Spleen (tissue), 11 donors: Measurements from ENCODE around the gene SLC2A9. TPM values are rescaled to one million over a fixed set of nuclear protein-coding genes. Genes with fewer than 3 reads are reported as not detected.

Experiments used
- DNase-seq: peaks from one replicate; pipeline ENCODE4 v3.0.0-alpha.2; 2020
- H3K27ac ChIP-seq, 8 donors: fragments of 200-600 bp; sonication (generic) in 7 of 8; 1 replicate in 4 of 8; 2 replicates in 4 of 8; pipeline versions ENCODE4 v1.5.0 to v1.8.0; 2016 to 2021; ENCODE audit warnings: inconsistent platforms in 4 of 8, mild to moderate bottlenecking in 4 of 8, moderate library complexity in 1 of 8
- H3K27me3 ChIP-seq, 7 donors: fragments of 200-600 bp; sonication (generic) in 6 of 7; replicated peaks in 1 of 7; 1 replicate in 4 of 7; 2 replicates in 3 of 7; pipeline versions ENCODE4 v1.5.0 to v1.8.0; 2016 to 2021; ENCODE audit warnings: inconsistent platforms in 3 of 7, mild to moderate bottlenecking in 1 of 7
- H3K36me3 ChIP-seq, 6 donors: fragments of 200-600 bp; sonication (generic) in 5 of 6; 1 replicate in 4 of 6; 2 replicates in 2 of 6; pipeline versions ENCODE4 v1.5.0 to v1.8.0; 2016 to 2021; ENCODE audit warnings: inconsistent platforms in 2 of 6
- H3K4me1 ChIP-seq, 6 donors: fragments of 200-600 bp; sonication (generic) in 5 of 6; 1 replicate in 3 of 6; 2 replicates in 3 of 6; pipeline versions ENCODE4 v1.5.0 to v1.8.0; 2016 to 2021; ENCODE audit warnings: inconsistent platforms in 3 of 6
- H3K4me3 ChIP-seq, 8 donors: fragments of 200-600 bp; sonication (generic) in 7 of 8; 1 replicate in 4 of 8; 2 replicates in 4 of 8; pipeline versions ENCODE4 v1.5.0 to v1.8.0; 2016 to 2021; ENCODE audit warnings: inconsistent platforms in 4 of 8, mild to moderate bottlenecking in 4 of 8, moderate library complexity in 2 of 8
- H3K9me3 ChIP-seq, 8 donors: fragments of 200-600 bp; sonication (generic) in 7 of 8; 1 replicate in 4 of 8; 2 replicates in 4 of 8; pipeline versions ENCODE4 v1.5.0 to v1.8.0; 2016 to 2021; ENCODE audit warnings: inconsistent platforms in 4 of 8
- POLR2A ChIP-seq, 3 donors: fragments of 450-650 bp; IDR thresholded peaks; one replicate each; pipeline ENCODE4 v1.5.1; 2017; ENCODE audit warnings: antibody characterized with exemption in 3 of 3, mild to moderate bottlenecking in 1 of 3
- POLR2AphosphoS5 ChIP-seq, 3 donors: sonication (generic); formaldehyde crosslinking; IDR thresholded peaks; one replicate each; pipeline ENCODE4 v1.5.1; 2017; ENCODE audit warnings: antibody characterized with exemption in 3 of 3
- WGBS, 5 donors: extraction: QIAGEN DNeasy Blood & Tissue Kit in 3 of 5; methylation state at CpG; one replicate each; pipeline versions ENCODE4 v1.1.5 to v1.1.7; 2013 to 2018; 5-methylcytosine and 5-hydroxymethylcytosine counted together
- intact Hi-C: fragments of 100-400 bp; cut with DNase I; formaldehyde crosslinking; loops from one replicate; pipeline ENCODE4 v1.15.0; 2023; ENCODE audit warnings: low total_unique reads
- polyA plus RNA-seq, 3 donors: library from polyadenylated mRNA; stranded (reverse); fragments of 200-250 nt; gene quantifications; one replicate each; pipeline ENCODE4 v1.2.1, GENCODE V29; 2013
- total RNA-seq, 7 donors: library from RNA; depleted of rRNA in 3 of 7; stranded (reverse); fragments of >200 nt in 3 of 7; fragmentation: NEBNext Ultra II Directional in 4 of 7; extraction: Animal tissue kit (Norgen Biotek cat#: 25700) in 4 of 7; gene quantifications; one replicate each; pipeline versions ENCODE4 v1.1.0 to v1.2.1, GENCODE V29; 2016 to 2021
- TF ChIP-seq, protein P1 (sequence below), 11 experiments: fragments of 200-600 bp in 7 of 11; fragments of 450-650 bp in 4 of 11; sonication (generic) in 4 of 11; IDR thresholded peaks in 8 of 11; conservative IDR thresholded peaks in 3 of 11; 1 replicate in 7 of 11; 2 replicates in 4 of 11; pipeline versions ENCODE4 v1.4.0 to v1.8.0; 2016 to 2021; ENCODE audit warnings: antibody characterized with exemption in 11 of 11, inconsistent platforms in 4 of 11, mild to moderate bottlenecking in 1 of 11
- donor health status: healthy with polysubstance abuse.
- donor health status: DM: no; HTN: no; CAD: no; lungs with moderate emphysema.
- donor health status: DM: no; HTN: no; CAD: no.
- donor health status: Bipolar disorder and iron deficiency.
- donor health status: healthy.
- donor health status: DM: no; HTN: no; CAD: no.
- donor health status: DM: yes; HTN: yes; CAD: no.

The SLC2A9 gene
- total and polyA plus RNA-seq, 10 donors: 1.2 to 8.8 (median 5.3) TPM

GRCh38 chr4:9923195-9923812 is 98.0 kb downstream of the SLC2A9 start:
- no peak for DNase-seq
- TF ChIP-seq POLR2AphosphoS5 (IDR thresholded peaks at IDR 0.05) (no peak), POLR2A (IDR thresholded peaks at IDR 0.05) (no peak)
- TF ChIP-seq, protein P1, sequence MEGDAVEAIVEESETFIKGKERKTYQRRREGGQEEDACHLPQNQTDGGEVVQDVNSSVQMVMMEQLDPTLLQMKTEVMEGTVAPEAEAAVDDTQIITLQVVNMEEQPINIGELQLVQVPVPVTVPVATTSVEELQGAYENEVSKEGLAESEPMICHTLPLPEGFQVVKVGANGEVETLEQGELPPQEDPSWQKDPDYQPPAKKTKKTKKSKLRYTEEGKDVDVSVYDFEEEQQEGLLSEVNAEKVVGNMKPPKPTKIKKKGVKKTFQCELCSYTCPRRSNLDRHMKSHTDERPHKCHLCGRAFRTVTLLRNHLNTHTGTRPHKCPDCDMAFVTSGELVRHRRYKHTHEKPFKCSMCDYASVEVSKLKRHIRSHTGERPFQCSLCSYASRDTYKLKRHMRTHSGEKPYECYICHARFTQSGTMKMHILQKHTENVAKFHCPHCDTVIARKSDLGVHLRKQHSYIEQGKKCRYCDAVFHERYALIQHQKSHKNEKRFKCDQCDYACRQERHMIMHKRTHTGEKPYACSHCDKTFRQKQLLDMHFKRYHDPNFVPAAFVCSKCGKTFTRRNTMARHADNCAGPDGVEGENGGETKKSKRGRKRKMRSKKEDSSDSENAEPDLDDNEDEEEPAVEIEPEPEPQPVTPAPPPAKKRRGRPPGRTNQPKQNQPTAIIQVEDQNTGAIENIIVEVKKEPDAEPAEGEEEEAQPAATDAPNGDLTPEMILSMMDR (IDR thresholded peaks at IDR 0.05 in 8 of 11, conservative IDR thresholded peaks at IDR 0.05 in 3 of 11): no peak
- 75 to 92% (median 87%) methylated on average over 12 of the region's 12 CpGs for WGBS, 5 donors
- Histone ChIP-seq H3K4me1 (no peaks in the 10 kb centered on the region), H3K9me3 (no peaks in the 10 kb centered on the region), H3K36me3 (peaks cover 0 to 4% (median 0%) of the 10 kb centered on the region in 6 donors), H3K27me3 (no peaks in the 10 kb centered on the region), H3K4me3 (no peak overlapping the region), H3K27ac (no peak overlapping the region)
- intact Hi-C loops: no loop called here

- DNase-seq: no peak
- Histone ChIP-seq H3K27ac (no peak overlapping the region), H3K36me3 (peaks cover 0 to 13% (median 0%) of the 10 kb centered on the region in 6 donors), H3K9me3 (no peaks in the 10 kb centered on the region), H3K4me3 (no peak overlapping the region), H3K4me1 (no peaks in the 10 kb centered on the region), H3K27me3 (no peaks in the 10 kb centered on the region)
- WGBS, 5 donors: 57 to 76% (median 67%) methylated on average over 6 of the region's 6 CpGs
- intact Hi-C loops: no loop called here
- TF ChIP-seq, protein P1 (IDR thresholded peaks at IDR 0.05 in 8 of 11, conservative IDR thresholded peaks at IDR 0.05 in 3 of 11): no peak
- TF ChIP-seq POLR2AphosphoS5 (IDR thresholded peaks at IDR 0.05) (no peak), POLR2A (IDR thresholded peaks at IDR 0.05) (no peak)
Observed at GRCh38 chr4:9921326-9921725, 100.0 kb downstream of the SLC2A9 start.

DNA sequence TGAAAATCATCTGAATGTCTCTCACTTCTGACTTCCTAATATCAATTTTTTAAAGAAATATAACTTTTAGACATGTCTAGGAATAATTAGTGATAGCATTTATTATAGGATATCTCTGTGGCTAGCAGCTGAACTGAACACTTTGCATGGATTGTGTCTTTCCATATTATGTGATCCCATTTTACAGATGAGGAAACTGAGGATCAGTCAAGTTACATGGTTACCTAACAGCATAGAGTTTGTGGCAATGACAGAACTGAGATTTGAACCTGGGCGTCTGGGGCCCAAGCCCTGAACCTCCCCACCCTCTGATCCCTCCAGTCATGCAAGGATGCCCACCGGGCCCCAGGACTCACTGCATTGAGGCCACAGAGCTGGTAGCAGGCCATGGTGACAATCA is 101.3 kb downstream of the SLC2A9 start:
- Histone ChIP-seq H3K4me1 (no peaks in the 10 kb centered on the region), H3K9me3 (no peaks in the 10 kb centered on the region), H3K27ac (no peak overlapping the region), H3K4me3 (no peak overlapping the region), H3K36me3 (peaks cover 0 to 13% (median 0%) of the 10 kb centered on the region in 6 donors), H3K27me3 (no peaks in the 10 kb centered on the region)
- TF ChIP-seq POLR2A (IDR thresholded peaks at IDR 0.05) (no peak), POLR2AphosphoS5 (IDR thresholded peaks at IDR 0.05) (no peak)
- TF ChIP-seq, protein P1 (IDR thresholded peaks at IDR 0.05 in 8 of 11, conservative IDR thresholded peaks at IDR 0.05 in 3 of 11): no peak
- WGBS, 5 donors: 78 to 98% (median 90%) methylated on average over 1 to 2 of the region's 2 CpGs
- no peak for DNase-seq
- intact Hi-C loops: no loop called here

DNA sequence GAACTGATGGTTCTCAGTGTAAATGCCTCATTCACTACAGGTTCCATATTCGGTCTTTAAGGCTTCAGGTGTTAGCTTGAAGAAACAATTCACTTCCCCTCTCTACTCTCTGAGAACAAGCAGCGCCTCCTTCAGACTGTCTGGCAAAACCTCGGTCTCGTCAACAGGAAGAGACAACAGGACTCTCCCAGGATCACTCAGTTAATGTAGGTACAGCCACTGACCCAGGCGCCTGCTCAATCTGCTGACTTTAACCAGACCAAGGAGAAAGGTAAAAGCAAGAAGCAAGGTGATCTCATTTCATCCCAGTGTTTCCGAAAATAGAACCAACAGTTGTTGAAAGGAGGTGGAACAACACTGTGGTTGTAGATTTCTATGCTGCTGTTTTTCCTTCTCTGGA is 102.2 kb downstream of the SLC2A9 start:
- Histone ChIP-seq H3K4me1 (no peaks in the 10 kb centered on the region), H3K27ac (no peak overlapping the region), H3K9me3 (no peaks in the 10 kb centered on the region), H3K27me3 (no peaks in the 10 kb centered on the region), H3K36me3 (peaks cover 0 to 13% (median 0%) of the 10 kb centered on the region in 6 donors), H3K4me3 (no peak overlapping the region)
- DNase-seq: no peak
- no peak for TF ChIP-seq POLR2AphosphoS5 (IDR thresholded peaks at IDR 0.05)
- TF ChIP-seq POLR2A (IDR thresholded peaks at IDR 0.05): no peak
- TF ChIP-seq, protein P1 (IDR thresholded peaks at IDR 0.05 in 8 of 11, conservative IDR thresholded peaks at IDR 0.05 in 3 of 11): no peak
- WGBS, 5 donors: 80 to 89% (median 85%) methylated on average over 6 of the region's 6 CpGs
- intact Hi-C loops: no loop called here
